SK-N-MC (cell line): ENCODE measurements around the gene LCTL.

Experiments
- DNase-seq: peaks from one replicate; pipeline ENCODE4 v3.0.0-alpha.2; 2011; ENCODE audit warnings: low read depth, low spot score
- H3K27ac ChIP-seq: fragments of 200-600 bp; sonication (generic); 2 replicates; pipeline ENCODE4 v1.5.1; 2016; ENCODE audit warnings: mixed run types
- H3K36me3 ChIP-seq: fragments of 200-600 bp; sonication (generic); 2 replicates; pipeline ENCODE4 v1.6.1; 2017; ENCODE audit warnings: antibody characterized with exemption, low read length, mixed read lengths; ENCODE audit not compliant: insufficient read depth
- H3K4me3 ChIP-seq: fragments of 200-600 bp; sonication (generic); 2 replicates; pipeline ENCODE4 v1.5.1; 2016
- H3K9ac ChIP-seq: fragments of 200-600 bp; sonication (generic); 2 replicates; pipeline ENCODE4 v1.8.0; 2017; ENCODE audit warnings: mixed run types, mixed read lengths; ENCODE audit not compliant: insufficient read length
- H3K9me3 ChIP-seq: fragments of 200-600 bp; sonication (generic); 2 replicates; pipeline ENCODE4 v1.6.1; 2017; ENCODE audit warnings: low read depth, mild to moderate bottlenecking, antibody characterized with exemption, low read length, moderate library complexity, mixed read lengths
- EZH2 ChIP-seq: fragments of 200-600 bp; sonication (generic); IDR thresholded peaks from one replicate; pipeline ENCODE4 v1.6.1; 2017; ENCODE audit warnings: antibody characterized with exemption
- FOXP2 ChIP-seq: optimal IDR thresholded peaks from 2 replicates; pipeline ENCODE3; 2011; ENCODE audit warnings: mild to moderate bottlenecking, moderate library complexity; ENCODE audit not compliant: insufficient read depth; ENCODE audit errors: extremely low read length, control extremely low read depth
- POLR2AphosphoS5 ChIP-seq: IDR thresholded peaks from 2 replicates; pipeline ENCODE4 v1.6.1; 2012; ENCODE audit warnings: mild to moderate bottlenecking, low read depth, low read length, borderline replicate concordance

Gene LCTL

GRCh38 chr15:66570842-66571478 is 5.2 kb upstream of the LCTL start:
- Histone ChIP-seq H3K9ac (no peak overlapping the region), H3K9me3 (no peaks in the 10 kb centered on the region), H3K4me3 (no peak overlapping the region), H3K36me3 (no peaks in the 10 kb centered on the region), H3K27ac (no peak overlapping the region)
- DNase-seq = no peak
- TF ChIP-seq EZH2 (no peak), FOXP2 (no peak), POLR2AphosphoS5 (no peak)

- Histone ChIP-seq H3K4me3 (no peak overlapping the region), H3K36me3 (no peaks in the 10 kb centered on the region), H3K27ac (no peak overlapping the region), H3K9me3 (no peaks in the 10 kb centered on the region), H3K9ac (no peak overlapping the region)
- TF ChIP-seq EZH2 (no peak), FOXP2 (no peak), POLR2AphosphoS5 (no peak)
- no peak for DNase-seq
Measured at GRCh38 chr15:66570327-66570726, 4.5 kb upstream of the LCTL start.

DNA sequence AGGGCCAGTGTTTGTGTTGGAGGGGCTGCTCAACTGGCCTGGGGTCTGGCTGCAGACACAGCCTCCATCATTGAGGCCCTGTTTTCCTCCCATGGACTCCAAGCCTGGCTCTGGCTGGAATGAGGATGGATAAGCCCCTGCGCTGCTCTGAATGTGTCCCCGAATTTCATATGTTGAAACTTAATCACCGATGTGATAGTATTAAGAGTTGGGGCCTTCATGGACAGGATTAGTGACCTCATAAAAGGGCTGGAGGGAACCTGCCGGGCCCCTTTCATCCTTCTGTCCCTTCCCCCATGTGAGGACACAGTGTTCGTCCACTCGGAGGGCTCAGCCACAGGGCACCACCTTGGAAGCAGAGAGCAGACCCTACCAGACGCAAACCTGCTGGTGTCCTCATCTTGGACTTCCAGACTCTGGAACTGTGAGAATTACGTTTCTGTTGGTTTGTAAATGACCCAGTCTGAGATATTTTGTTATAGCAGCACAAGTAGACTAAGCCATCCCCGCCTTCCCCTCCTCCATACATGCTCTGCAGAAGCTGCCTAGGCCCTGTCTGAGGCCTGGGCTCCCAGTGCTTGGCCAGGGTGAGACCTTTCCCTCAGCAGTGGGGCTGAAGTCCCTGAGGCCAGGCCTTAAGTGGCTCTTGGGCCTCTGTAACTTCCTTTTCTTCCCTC is 3.8 kb upstream of the LCTL start:
- H3K9me3 ChIP-seq = no peaks in the 10 kb centered on the region
- H3K9ac ChIP-seq = no peak overlapping the region
- H3K4me3 ChIP-seq = no peak overlapping the region
- no peak overlapping the region for H3K27ac ChIP-seq
- DNase-seq = no peak
- no peak for TF ChIP-seq FOXP2
- no peak for TF ChIP-seq POLR2AphosphoS5
- no peak for TF ChIP-seq EZH2
- no peaks in the 10 kb centered on the region for H3K36me3 ChIP-seq

DNA sequence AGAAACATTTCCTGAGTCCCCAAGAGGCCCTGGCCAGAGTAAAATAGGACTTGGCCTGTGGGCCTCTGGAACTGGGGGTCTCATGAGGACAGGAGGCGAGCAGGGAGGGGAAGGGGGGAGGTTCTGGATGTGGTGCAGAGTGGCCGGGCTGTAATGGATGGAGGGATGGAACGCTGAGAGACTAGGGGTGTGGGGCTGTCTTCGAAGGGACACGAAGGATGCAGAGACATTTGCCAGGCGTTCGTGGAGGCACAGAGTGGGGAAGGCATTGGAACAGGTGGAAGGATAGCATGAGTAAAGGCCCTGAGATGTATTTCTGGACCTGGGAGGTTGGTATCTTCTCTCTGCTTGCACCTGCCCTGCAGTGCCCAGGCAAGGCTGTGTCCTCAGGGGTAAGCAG is 2.1 kb upstream of the LCTL start:
- Histone ChIP-seq H3K9ac (no peak overlapping the region), H3K4me3 (no peak overlapping the region), H3K36me3 (no peaks in the 10 kb centered on the region), H3K27ac (no peak overlapping the region), H3K9me3 (no peaks in the 10 kb centered on the region)
- TF ChIP-seq POLR2AphosphoS5 = no peak
- no peak for TF ChIP-seq EZH2
- TF ChIP-seq FOXP2 = no peak
- DNase-seq = no peak

DNA sequence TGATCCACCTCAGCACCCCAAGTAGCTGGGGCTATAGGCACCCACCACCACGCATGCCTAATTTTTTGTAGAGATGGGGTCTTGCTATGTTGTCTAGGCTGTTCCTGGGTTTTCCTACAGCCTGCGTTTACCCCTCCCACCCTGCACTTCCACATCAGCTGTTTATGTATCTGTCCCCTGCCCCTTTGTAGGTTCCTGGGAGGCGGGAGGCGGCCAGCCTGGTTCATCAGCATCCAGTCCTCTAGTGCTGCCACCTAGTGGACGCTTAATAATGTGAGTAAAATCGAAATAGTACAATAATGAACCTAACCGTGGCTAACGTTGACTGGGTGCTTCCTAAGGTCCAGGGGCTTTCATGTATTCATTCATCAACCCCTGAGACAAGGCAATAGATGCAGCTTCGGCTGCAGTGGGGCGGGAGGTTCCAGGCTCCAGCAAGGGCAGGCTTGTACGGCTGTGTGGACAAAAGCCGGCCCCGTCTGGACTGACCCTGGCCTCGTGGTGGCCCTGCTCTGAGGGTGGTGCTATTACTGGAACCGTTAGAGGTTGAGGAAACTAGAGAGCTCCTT is 1.2 kb upstream of the LCTL start:
- TF ChIP-seq FOXP2 (no peak), POLR2AphosphoS5 (no peak), EZH2 (no peak)
- Histone ChIP-seq H3K27ac (no peak overlapping the region), H3K9ac (no peak overlapping the region), H3K36me3 (no peaks in the 10 kb centered on the region), H3K4me3 (no peak overlapping the region), H3K9me3 (no peaks in the 10 kb centered on the region)
- DNase-seq = peak; percentile 50

DNA sequence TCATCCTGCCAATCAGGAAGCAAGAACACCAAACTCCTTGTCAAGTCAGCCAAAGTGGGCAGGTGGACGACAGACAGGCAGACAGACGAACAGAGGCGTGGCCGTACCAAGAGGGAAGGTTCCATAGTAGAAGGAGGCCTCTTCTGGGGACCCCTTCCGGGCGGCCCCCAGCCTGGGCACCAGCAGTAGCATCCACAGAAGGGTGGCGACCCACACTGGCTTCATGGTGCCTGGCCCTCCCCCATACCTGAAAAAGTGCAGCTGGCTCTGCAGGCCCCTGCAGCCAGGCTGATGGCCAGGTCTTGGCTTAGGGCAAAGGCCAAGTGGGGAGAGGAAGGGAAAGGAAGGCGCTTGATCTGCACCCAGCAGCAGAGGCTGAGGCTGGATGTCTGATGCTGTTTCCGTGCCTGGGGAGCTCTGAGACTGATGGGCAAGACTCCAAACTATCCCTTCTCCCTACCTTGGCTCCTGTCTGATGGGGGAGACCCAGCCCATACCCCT is 607 bp downstream of the LCTL start:
- Histone ChIP-seq H3K9ac (no peak overlapping the region), H3K4me3 (no peak overlapping the region), H3K27ac (no peak overlapping the region), H3K9me3 (no peaks in the 10 kb centered on the region), H3K36me3 (no peaks in the 10 kb centered on the region)
- TF ChIP-seq POLR2AphosphoS5 (no peak), EZH2 (no peak), FOXP2 (no peak)
- DNase-seq = no peak

DNA sequence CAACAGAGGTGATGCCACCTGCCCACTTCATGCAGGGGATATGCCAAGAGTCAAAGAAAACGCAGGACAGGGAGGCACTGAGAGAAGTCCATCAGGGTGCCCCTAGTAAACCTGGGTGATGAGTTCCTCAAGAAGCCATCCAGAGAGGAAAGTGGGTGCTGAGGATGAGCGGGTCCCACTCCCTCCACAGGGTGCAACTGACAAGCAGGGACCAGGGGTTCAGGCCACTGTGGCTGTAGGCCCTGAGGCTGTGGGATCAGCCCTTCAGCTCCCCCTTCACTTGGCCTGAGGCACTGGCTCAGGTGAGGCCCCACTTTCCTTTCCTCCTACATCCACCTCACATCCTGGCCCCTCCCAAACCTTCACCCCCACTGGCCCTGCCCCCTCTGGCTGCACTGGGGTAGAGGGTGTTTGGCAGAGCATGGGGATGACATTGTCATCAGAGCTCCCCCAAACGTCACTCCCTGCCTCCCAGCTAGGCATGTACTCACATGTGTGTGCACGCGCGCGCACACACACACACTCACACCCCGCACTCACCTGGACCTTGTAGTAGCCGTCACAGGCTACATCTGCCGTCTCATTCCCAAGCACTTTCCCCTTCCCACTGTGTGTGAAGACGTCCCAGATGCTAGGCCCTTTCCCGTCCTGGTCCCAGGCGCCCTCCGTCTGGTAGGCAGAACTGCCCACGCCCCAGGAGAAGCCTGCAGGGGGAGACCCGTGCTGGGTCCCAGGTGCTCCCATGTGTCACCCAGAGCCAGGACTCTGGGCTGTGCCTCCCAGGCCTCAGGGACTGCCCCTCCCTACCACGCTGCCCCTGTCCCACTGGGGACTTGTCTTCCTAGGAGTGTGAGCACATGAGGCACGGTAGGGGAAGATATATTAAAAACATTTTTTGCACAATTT is 1.4 kb downstream of the LCTL start:
- Histone ChIP-seq H3K36me3 (no peaks in the 10 kb centered on the region), H3K4me3 (no peak overlapping the region), H3K9ac (no peak overlapping the region), H3K27ac (no peak overlapping the region), H3K9me3 (no peaks in the 10 kb centered on the region)
- TF ChIP-seq EZH2 (no peak), FOXP2 (no peak), POLR2AphosphoS5 (no peak)
- no peak for DNase-seq

DNA sequence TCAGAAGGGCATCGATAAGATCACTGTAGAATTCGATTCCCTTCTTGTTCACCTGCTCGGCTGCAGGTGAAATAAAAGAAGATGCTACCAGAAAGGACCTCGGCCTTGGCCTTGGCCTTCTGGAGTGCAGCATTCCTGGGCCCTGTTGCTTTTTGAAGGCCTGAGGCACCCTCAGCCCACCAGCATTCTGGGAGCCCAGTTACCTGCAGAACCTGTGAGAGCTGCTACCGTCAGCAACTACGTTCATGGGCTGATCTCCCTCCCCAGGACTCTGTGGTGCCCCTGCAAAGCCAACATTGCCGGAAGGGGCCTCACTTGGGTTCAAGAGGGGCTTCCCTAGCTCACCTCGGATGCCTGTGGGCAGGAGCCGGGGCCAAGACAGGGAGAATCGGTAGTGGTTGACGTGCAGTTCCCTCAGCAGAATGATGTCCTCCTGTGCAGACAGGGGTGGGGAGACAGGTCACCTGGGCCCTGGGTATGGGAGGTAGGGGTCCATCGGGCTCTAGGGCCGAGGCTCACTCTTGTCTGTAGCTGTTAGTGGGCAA is 2.2 kb downstream of the LCTL start:
- no peak for TF ChIP-seq POLR2AphosphoS5
- TF ChIP-seq EZH2 = no peak
- no peak for TF ChIP-seq FOXP2
- Histone ChIP-seq H3K9ac (no peak overlapping the region), H3K4me3 (no peak overlapping the region), H3K27ac (no peak overlapping the region), H3K9me3 (no peaks in the 10 kb centered on the region), H3K36me3 (no peaks in the 10 kb centered on the region)
- no peak for DNase-seq
